Panc1 (cell line): ENCODE data around the gene CLRN3.

Experiments
- CTCF ChIP-seq: fragments of 450-650 bp; IDR thresholded peaks from 2 replicates; pipeline ENCODE4 v1.5.1; 2017; ENCODE audit warnings: mild to moderate bottlenecking
- POLR2AphosphoS5 ChIP-seq: IDR thresholded peaks from 2 replicates; pipeline ENCODE4 v1.6.1; 2012; ENCODE audit warnings: mild to moderate bottlenecking, low read depth, low read length, moderate library complexity
- REST ChIP-seq, 2 experiments: IDR thresholded peaks; 2 replicates each; pipeline ENCODE4 v1.6.1; 2011 to 2012; ENCODE audit warnings: low read depth in 2 of 2, control low read depth in 1 of 2, low read length in 1 of 2, mild to moderate bottlenecking in 1 of 2, moderate library complexity in 1 of 2; ENCODE audit not compliant: insufficient read depth in 1 of 2
- SIN3A ChIP-seq: IDR thresholded peaks from 2 replicates; pipeline ENCODE4 v1.6.1; 2012; ENCODE audit warnings: low read depth, mild to moderate bottlenecking, low read length, moderate library complexity, borderline replicate concordance; ENCODE audit not compliant: insufficient read depth

GRCh38 chr10:127877699-127878098, 15.0 kb downstream of the CLRN3 start:
- TF ChIP-seq REST (IDR thresholded peaks at IDR 0.05; ENCODE audit: insufficient read depth in 1 of 2, low read depth in 2 of 2, low read length in 1 of 2) (no peak), CTCF (no peak), POLR2AphosphoS5 (no peak), SIN3A (no peak)
